SK-N-SH (cell line): ENCODE results near the gene GUCY1A2. TPM values are rescaled to one million over a fixed set of nuclear protein-coding genes. Genes with fewer than 3 reads are reported as not detected.
A peak's percentile ranks its signal among the peaks of the same experiment; 100 is the strongest.

Experiments
- CTCF ChIA-PET: fragments of 300-600, 350-600 bp; formaldehyde crosslinking; extraction: SDS; loops from one replicate; lab custom pipeline; 2021; lab: Yijun Ruan, JAX
- POLR2A ChIA-PET: fragments of 350-600 bp; sonication (Branson Sonifier 250); formaldehyde crosslinking; extraction: SDS; loops from one replicate; lab custom pipeline; 2020; ENCODE audit warnings: antibody characterized with exemption, inconsistent platforms; lab: Yijun Ruan, JAX
- DNase-seq: peaks from one replicate; pipeline ENCODE4 v3.0.0; 2012
- H2AFZ ChIP-seq: fragments of 200-600 bp; sonication (generic); 2 replicates; pipeline ENCODE4 v1.8.1; 2016; ENCODE audit warnings: antibody characterized with exemption, mild to moderate bottlenecking, low read depth
- H3F3A ChIP-seq: fragments of 200-600 bp; sonication (generic); replicated peaks from 2 replicates; pipeline ENCODE3; 2016; ENCODE audit warnings: antibody characterized with exemption, mild to moderate bottlenecking; ENCODE audit not compliant: insufficient read depth
- H3K27ac ChIP-seq, 2 experiments: fragments of 200-500 bp in 1 of 2; fragments of 200-600 bp in 1 of 2; sonication (Bioruptor generic) in 1 of 2; sonication (generic), shearing (Covaris generic) in 1 of 2; 2 replicates each; pipeline versions ENCODE4 v1.5.1 to v1.6.1; 2014 to 2016; ENCODE audit warnings: low read depth in 2 of 2, inconsistent platforms in 1 of 2, low read length in 1 of 2, mild to moderate bottlenecking in 1 of 2, mixed read lengths in 1 of 2
- H3K27me3 ChIP-seq: fragments of 200-600 bp; sonication (generic), shearing (Covaris generic); 2 replicates; pipeline ENCODE4 v1.6.1; 2016; ENCODE audit warnings: mixed run types; ENCODE audit not compliant: insufficient read depth
- H3K36me3 ChIP-seq, 2 experiments: fragments of 200-500 bp in 1 of 2; fragments of 200-600 bp in 1 of 2; sonication (Bioruptor generic) in 1 of 2; sonication (generic) in 1 of 2; replicated peaks in 1 of 2; 2 replicates each; pipeline versions ENCODE3 to v1.5.1; 2014 to 2016; ENCODE audit warnings: low read length in 1 of 2, mild to moderate bottlenecking in 1 of 2; ENCODE audit not compliant: insufficient read depth in 2 of 2, control insufficient read depth in 1 of 2
- H3K4me1 ChIP-seq, 2 experiments: fragments of 200-500 bp in 1 of 2; fragments of 200-600 bp in 1 of 2; sonication (Bioruptor generic) in 1 of 2; sonication (generic), shearing (Covaris generic) in 1 of 2; 2 replicates each; pipeline versions ENCODE4 v1.5.1 to v1.6.1; 2014 to 2016; ENCODE audit warnings: low read depth in 1 of 2, low read length in 1 of 2, mixed run types in 1 of 2; ENCODE audit not compliant: insufficient read depth in 2 of 2, control insufficient read depth in 1 of 2
- H3K4me2 ChIP-seq: fragments of 200-600 bp; sonication (generic), shearing (Covaris generic); 2 replicates; pipeline ENCODE4 v1.6.1; 2017; ENCODE audit warnings: mixed run types
- H3K4me3 ChIP-seq, 2 experiments: fragments of 200-500 bp in 1 of 2; fragments of 200-600 bp in 1 of 2; sonication (Bioruptor generic) in 1 of 2; sonication (generic), shearing (Covaris generic) in 1 of 2; 2 replicates each; pipeline versions ENCODE4 v1.5.1 to v1.8.1; 2014 to 2016; ENCODE audit warnings: low read depth in 2 of 2, inconsistent platforms in 1 of 2, low read length in 1 of 2, mild to moderate bottlenecking in 1 of 2, mixed read lengths in 1 of 2, moderate library complexity in 1 of 2
- H3K79me2 ChIP-seq: fragments of 200-600 bp; sonication (generic); 2 replicates; pipeline ENCODE4 v1.8.1; 2017; ENCODE audit warnings: mild to moderate bottlenecking; ENCODE audit not compliant: insufficient read depth
- H3K9ac ChIP-seq: fragments of 200-600 bp; sonication (generic); 2 replicates; pipeline ENCODE4 v1.6.1; 2017; ENCODE audit warnings: mixed run types
- H3K9me2 ChIP-seq: fragments of 200-600 bp; sonication (generic); 2 replicates; pipeline ENCODE4 v1.6.1; 2017; ENCODE audit warnings: mixed run types
- H3K9me3 ChIP-seq: fragments of 200-600 bp; sonication (generic); 2 replicates; pipeline ENCODE4 v1.6.1; 2017; ENCODE audit warnings: mixed run types, mild to moderate bottlenecking, moderate library complexity
- H4K20me1 ChIP-seq: fragments of 200-600 bp; sonication (generic); 2 replicates; pipeline ENCODE4 v1.6.1; 2017; ENCODE audit warnings: mild to moderate bottlenecking, mixed run types; ENCODE audit not compliant: insufficient read depth
- CHD2 ChIP-seq: fragments of 150-350 bp; IDR thresholded peaks from 2 replicates; pipeline ENCODE4 v1.6.1; 2018; ENCODE audit warnings: low read length; ENCODE audit not compliant: partially characterized antibody
- CTCF ChIP-seq: fragments of 200-600 bp; sonication (generic); IDR thresholded peaks from 2 replicates; pipeline ENCODE4 v1.6.1; 2017; ENCODE audit warnings: antibody characterized with exemption, mild to moderate bottlenecking, moderate library complexity
- EZH2phosphoT487 ChIP-seq: fragments of 200-600 bp; sonication (generic); IDR thresholded peaks from 2 replicates; pipeline ENCODE4 v1.6.1; 2017; ENCODE audit warnings: low read depth, mixed run types, mild to moderate bottlenecking, antibody characterized with exemption, moderate library complexity, borderline replicate concordance
- FOSL2 ChIP-seq: IDR thresholded peaks from 2 replicates; pipeline ENCODE4 v1.4.0; 2012; ENCODE audit warnings: low read depth, mild to moderate bottlenecking, moderate library complexity, borderline replicate concordance
- FOXJ3 ChIP-seq: sonication (generic); formaldehyde crosslinking; IDR thresholded peaks from 2 replicates; pipeline ENCODE4 v1.5.1; 2020; ENCODE audit warnings: mild to moderate bottlenecking, missing genetic modification reagents
- FOXM1 ChIP-seq: IDR thresholded peaks from 2 replicates; pipeline ENCODE4 v1.4.0; 2012; ENCODE audit warnings: low read depth, mild to moderate bottlenecking
- GABPA ChIP-seq: IDR thresholded peaks from 2 replicates; pipeline ENCODE4 v1.4.0; 2012; ENCODE audit warnings: low read depth, mild to moderate bottlenecking
- GATA2 ChIP-seq: sonication (generic); formaldehyde crosslinking; IDR thresholded peaks from 2 replicates; pipeline ENCODE4 v1.5.0; 2020; ENCODE audit warnings: mild to moderate bottlenecking, missing genetic modification reagents
- JUND ChIP-seq: IDR thresholded peaks from 2 replicates; pipeline ENCODE4 v1.4.0; 2012
- MAX ChIP-seq: IDR thresholded peaks from 2 replicates; pipeline ENCODE4 v1.4.0; 2012; ENCODE audit warnings: low read depth
- MEF2A ChIP-seq: IDR thresholded peaks from 2 replicates; pipeline ENCODE4 v1.4.0; 2012; ENCODE audit warnings: low read depth, borderline replicate concordance
- MXI1 ChIP-seq: IDR thresholded peaks from 2 replicates; pipeline ENCODE4 v1.6.1; 2012; ENCODE audit warnings: mild to moderate bottlenecking, low read depth, low read length, improper control_type of control experiment
- NFIC ChIP-seq: IDR thresholded peaks from 2 replicates; pipeline ENCODE4 v1.4.0; 2012; ENCODE audit warnings: borderline replicate concordance
- NRF1 ChIP-seq: IDR thresholded peaks from 2 replicates; pipeline ENCODE4 v1.6.1; 2012; ENCODE audit warnings: low read depth, mild to moderate bottlenecking, low read length
- PBX3 ChIP-seq: IDR thresholded peaks from 2 replicates; pipeline ENCODE4; 2012
- RFX5 ChIP-seq: IDR thresholded peaks from 2 replicates; pipeline ENCODE4 v1.6.1; 2012; ENCODE audit warnings: mild to moderate bottlenecking, improper control_type of control experiment, low read length
- RXRA ChIP-seq: IDR thresholded peaks from 2 replicates; pipeline ENCODE4 v1.4.0; 2012; ENCODE audit warnings: low read depth, mild to moderate bottlenecking, borderline replicate concordance
- SIN3A ChIP-seq: IDR thresholded peaks from 2 replicates; pipeline ENCODE4 v1.6.1; 2012; ENCODE audit warnings: low read depth, mild to moderate bottlenecking, low read length, moderate library complexity, borderline replicate concordance
- SMC3 ChIP-seq: IDR thresholded peaks from 2 replicates; pipeline ENCODE4 v1.6.1; 2012; ENCODE audit warnings: low read depth, low read length, improper control_type of control experiment
- TCF12 ChIP-seq: IDR thresholded peaks from 2 replicates; pipeline ENCODE4 v1.4.0; 2012
- TEAD4 ChIP-seq: IDR thresholded peaks from 2 replicates; pipeline ENCODE4 v1.4.0; 2012; ENCODE audit warnings: mild to moderate bottlenecking, borderline replicate concordance; ENCODE audit not compliant: insufficient read depth
- USF2 ChIP-seq: fragments of 150-350 bp; IDR thresholded peaks from 2 replicates; pipeline ENCODE4 v1.6.1; 2017; ENCODE audit warnings: antibody characterized with exemption, low read length, low read depth, borderline replicate concordance
- WGBS: methylation state at CpG from one replicate; pipeline ENCODE4 v1.1.6; 2017; ENCODE audit warnings: low lambda C conversion rate; 5-methylcytosine and 5-hydroxymethylcytosine counted together
- polyA plus RNA-seq, 3 experiments: library from polyadenylated mRNA; depleted of rRNA; stranded (reverse); fragments of >200 nt; gene quantifications; 2 replicates each; pipeline ENCODE4 v1.2.3, GENCODE V29; 2012
- TF ChIP-seq, protein P1 (sequence below): IDR thresholded peaks from 2 replicates; pipeline ENCODE4 v1.4.0; 2012; ENCODE audit warnings: low read depth, borderline replicate concordance
- TF ChIP-seq, protein P2 (sequence below): IDR thresholded peaks from 2 replicates; pipeline ENCODE4 v1.4.0; 2012; ENCODE audit warnings: low read depth, borderline replicate concordance
- TF ChIP-seq, protein P3 (sequence below): fragments of 150-350 bp; IDR thresholded peaks from 2 replicates; pipeline ENCODE4 v1.6.1; 2016; ENCODE audit warnings: mild to moderate bottlenecking, low read depth, low read length

GUCY1A2 gene
- polyA plus RNA-seq, 1 of the 3 experiments (the other 2 are of a cell fraction) = 0.26 TPM

DNA sequence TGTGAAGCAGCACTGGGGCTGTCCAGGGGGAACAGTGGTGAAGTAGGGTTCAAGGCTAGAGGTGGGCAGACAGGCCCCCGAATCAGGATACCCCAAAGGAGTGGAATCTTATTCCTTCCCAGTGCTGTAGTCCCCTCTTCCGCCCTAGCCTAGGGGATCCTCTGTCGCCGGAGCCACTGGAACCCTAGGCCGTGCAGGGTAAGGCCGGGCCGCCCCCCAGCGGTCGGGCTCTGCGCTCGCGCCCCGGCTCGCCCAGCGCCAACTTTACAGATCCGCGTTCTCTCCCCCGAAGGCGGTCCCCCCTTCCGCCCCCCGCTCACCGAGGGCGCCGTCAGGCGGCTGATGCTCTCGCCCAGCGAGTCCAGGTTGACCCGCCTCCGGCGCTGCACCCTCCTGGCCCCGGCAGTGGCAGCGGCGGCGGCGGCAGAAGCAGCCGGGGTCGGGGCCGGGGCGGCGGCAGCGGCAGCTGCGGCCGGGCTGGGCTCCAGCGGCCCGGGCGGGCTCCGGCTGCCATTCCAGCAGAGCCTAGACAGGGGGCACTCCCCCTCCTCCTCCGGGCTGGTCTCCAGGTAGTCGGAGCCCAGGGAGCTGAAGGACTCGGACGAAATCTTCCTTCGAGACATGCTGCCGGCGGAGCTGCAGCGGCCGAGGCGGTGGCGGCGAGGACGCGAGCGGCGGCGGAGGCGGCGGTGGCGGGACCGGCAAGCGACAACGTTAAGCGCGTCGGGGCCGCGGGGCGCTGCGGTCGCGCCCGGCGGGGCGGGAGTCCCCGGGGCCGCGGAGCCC is 650 bp downstream of the GUCY1A2 start:
- no peaks in the 10 kb centered on the region for H3K27me3 ChIP-seq
- CTCF ChIA-PET = interaction anchor here (0.9 to 1.7 kb wide), 7 partner anchors 10 to 861 kb away, joined by 3 to 4 read pairs (median 4); no protein-coding TSS in a partner anchor
- 3% methylated on average over 28 of the region's 85 CpGs for WGBS
- H3K4me2 ChIP-seq = peak overlapping the region; percentile 90
- peaks cover 8 to 16% of the 10 kb centered on the region in 2 experiments; a peak in 2 of 4 replicates for H3K4me1 ChIP-seq
- peak overlapping the region; percentile 59; the same call in 1 of the 2 replicates for H3K9ac ChIP-seq
- peaks cover 21% of the 10 kb centered on the region for H3F3A ChIP-seq
- no peaks in the 10 kb centered on the region for H3K9me2 ChIP-seq
- peak overlapping the region; percentile 70 for H2AFZ ChIP-seq
- no peaks in the 10 kb centered on the region for H3K9me3 ChIP-seq
- peak overlapping the region; percentile 66 to 73; a peak in 3 of 4 replicates for H3K4me3 ChIP-seq
- no peaks in the 10 kb centered on the region for H3K79me2 ChIP-seq
- no peaks in the 10 kb centered on the region for H3K36me3 ChIP-seq
- H4K20me1 ChIP-seq = no peaks in the 10 kb centered on the region
- peak; percentile 80 for DNase-seq
- POLR2A ChIA-PET = no interaction called here
- peak overlapping the region in 1 of 2 experiments; percentile 65; a peak in 2 of 4 replicates for H3K27ac ChIP-seq
- no peak; the same call in 1 of the 2 replicates for TF ChIP-seq TCF12
- no peak for TF ChIP-seq RXRA
- TF ChIP-seq, protein P1, sequence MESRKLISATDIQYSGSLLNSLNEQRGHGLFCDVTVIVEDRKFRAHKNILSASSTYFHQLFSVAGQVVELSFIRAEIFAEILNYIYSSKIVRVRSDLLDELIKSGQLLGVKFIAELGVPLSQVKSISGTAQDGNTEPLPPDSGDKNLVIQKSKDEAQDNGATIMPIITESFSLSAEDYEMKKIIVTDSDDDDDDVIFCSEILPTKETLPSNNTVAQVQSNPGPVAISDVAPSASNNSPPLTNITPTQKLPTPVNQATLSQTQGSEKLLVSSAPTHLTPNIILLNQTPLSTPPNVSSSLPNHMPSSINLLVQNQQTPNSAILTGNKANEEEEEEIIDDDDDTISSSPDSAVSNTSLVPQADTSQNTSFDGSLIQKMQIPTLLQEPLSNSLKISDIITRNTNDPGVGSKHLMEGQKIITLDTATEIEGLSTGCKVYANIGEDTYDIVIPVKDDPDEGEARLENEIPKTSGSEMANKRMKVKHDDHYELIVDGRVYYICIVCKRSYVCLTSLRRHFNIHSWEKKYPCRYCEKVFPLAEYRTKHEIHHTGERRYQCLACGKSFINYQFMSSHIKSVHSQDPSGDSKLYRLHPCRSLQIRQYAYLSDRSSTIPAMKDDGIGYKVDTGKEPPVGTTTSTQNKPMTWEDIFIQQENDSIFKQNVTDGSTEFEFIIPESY = no peak
- no peak for TF ChIP-seq TEAD4
- TF ChIP-seq FOSL2 = no peak
- TF ChIP-seq EZH2phosphoT487 = no peak
- peak; percentile 20; the same call in 1 of the 2 replicates for TF ChIP-seq SIN3A
- TF ChIP-seq NRF1 = no peak
- no peak for TF ChIP-seq FOXJ3 (CRISPR knock-in tag)
- no peak for TF ChIP-seq PBX3
- peak; percentile 78 for TF ChIP-seq CTCF
- no peak for TF ChIP-seq RFX5
- TF ChIP-seq GATA2 (CRISPR knock-in tag) = no peak
- TF ChIP-seq FOXM1 = no peak
- TF ChIP-seq MEF2A = no peak
- no peak for TF ChIP-seq USF2
- no peak for TF ChIP-seq CHD2
- TF ChIP-seq, protein P2, sequence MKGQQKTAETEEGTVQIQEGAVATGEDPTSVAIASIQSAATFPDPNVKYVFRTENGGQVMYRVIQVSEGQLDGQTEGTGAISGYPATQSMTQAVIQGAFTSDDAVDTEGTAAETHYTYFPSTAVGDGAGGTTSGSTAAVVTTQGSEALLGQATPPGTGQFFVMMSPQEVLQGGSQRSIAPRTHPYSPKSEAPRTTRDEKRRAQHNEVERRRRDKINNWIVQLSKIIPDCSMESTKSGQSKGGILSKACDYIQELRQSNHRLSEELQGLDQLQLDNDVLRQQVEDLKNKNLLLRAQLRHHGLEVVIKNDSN = no peak
- TF ChIP-seq, protein P3, sequence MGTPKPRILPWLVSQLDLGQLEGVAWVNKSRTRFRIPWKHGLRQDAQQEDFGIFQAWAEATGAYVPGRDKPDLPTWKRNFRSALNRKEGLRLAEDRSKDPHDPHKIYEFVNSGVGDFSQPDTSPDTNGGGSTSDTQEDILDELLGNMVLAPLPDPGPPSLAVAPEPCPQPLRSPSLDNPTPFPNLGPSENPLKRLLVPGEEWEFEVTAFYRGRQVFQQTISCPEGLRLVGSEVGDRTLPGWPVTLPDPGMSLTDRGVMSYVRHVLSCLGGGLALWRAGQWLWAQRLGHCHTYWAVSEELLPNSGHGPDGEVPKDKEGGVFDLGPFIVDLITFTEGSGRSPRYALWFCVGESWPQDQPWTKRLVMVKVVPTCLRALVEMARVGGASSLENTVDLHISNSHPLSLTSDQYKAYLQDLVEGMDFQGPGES = no peak
- TF ChIP-seq NFIC = no peak
- TF ChIP-seq MAX = no peak; the same call in 1 of the 2 replicates
- TF ChIP-seq SMC3 = peak; percentile 61
- no peak for TF ChIP-seq JUND
- no peak for TF ChIP-seq MXI1
- TF ChIP-seq GABPA = no peak
